Suprapubic skin (tissue), 4 donors: Measurements from ENCODE around the gene ACAD10.

ENCODE experiments used
- EP300 ChIP-seq: sonication (generic); formaldehyde crosslinking; IDR thresholded peaks from one replicate; pipeline ENCODE4 v1.6.1; 2017; ENCODE audit warnings: antibody characterized with exemption
- POLR2A ChIP-seq, 2 donors: fragments of 450-650 bp; IDR thresholded peaks; one replicate each; pipeline ENCODE4 v1.6.1; 2017; ENCODE audit warnings: antibody characterized with exemption in 2 of 2, mild to moderate bottlenecking in 2 of 2, moderate library complexity in 2 of 2
- POLR2AphosphoS5 ChIP-seq, 3 donors: sonication (generic); formaldehyde crosslinking; IDR thresholded peaks; one replicate each; pipeline ENCODE4 v1.6.1; 2017; ENCODE audit warnings: antibody characterized with exemption in 3 of 3
- TF ChIP-seq, protein P1 (sequence below), 2 donors: fragments of 200-600 bp in 1 of 2; fragments of 450-650 bp in 1 of 2; sonication (generic) in 1 of 2; IDR thresholded peaks; one replicate each; pipeline ENCODE4 v1.5.1; 2016 to 2019; ENCODE audit warnings: antibody characterized with exemption in 2 of 2, mild to moderate bottlenecking in 1 of 2, moderate library complexity in 1 of 2

DNA sequence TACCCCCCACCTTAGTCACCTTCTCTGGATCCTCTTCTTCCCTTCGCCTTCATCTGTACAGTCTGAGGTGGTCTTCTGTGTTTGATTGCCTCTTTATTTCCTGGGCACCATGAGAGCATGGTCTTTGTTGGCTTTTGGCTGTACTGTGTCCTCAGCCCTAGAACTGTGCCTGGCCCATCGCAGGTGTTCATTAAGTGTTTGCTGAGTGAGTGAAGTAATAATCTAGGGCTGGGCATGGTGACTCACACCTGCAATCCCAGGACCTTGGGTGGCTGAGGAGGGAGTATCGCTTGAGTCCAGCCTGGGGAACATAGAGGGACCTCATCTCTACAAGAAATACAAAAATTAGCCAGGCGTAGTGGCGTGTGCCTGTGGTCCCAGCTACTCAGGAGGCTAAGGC lies 94.8 kb downstream of the ACAD10 start:
- TF ChIP-seq EP300 (no peak), POLR2AphosphoS5 (IDR thresholded peaks at IDR 0.05) (no peak), POLR2A (IDR thresholded peaks at IDR 0.05) (no peak)
- TF ChIP-seq, protein P1, sequence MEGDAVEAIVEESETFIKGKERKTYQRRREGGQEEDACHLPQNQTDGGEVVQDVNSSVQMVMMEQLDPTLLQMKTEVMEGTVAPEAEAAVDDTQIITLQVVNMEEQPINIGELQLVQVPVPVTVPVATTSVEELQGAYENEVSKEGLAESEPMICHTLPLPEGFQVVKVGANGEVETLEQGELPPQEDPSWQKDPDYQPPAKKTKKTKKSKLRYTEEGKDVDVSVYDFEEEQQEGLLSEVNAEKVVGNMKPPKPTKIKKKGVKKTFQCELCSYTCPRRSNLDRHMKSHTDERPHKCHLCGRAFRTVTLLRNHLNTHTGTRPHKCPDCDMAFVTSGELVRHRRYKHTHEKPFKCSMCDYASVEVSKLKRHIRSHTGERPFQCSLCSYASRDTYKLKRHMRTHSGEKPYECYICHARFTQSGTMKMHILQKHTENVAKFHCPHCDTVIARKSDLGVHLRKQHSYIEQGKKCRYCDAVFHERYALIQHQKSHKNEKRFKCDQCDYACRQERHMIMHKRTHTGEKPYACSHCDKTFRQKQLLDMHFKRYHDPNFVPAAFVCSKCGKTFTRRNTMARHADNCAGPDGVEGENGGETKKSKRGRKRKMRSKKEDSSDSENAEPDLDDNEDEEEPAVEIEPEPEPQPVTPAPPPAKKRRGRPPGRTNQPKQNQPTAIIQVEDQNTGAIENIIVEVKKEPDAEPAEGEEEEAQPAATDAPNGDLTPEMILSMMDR (IDR thresholded peaks at IDR 0.05): no peak
